Activated T-helper 17 cell treated with anti-CD3 and anti-CD28 coated beads, Interleukin-2, amount 50 U/mL, for 72 hours (primary cell): ENCODE data around the gene MARK3. TPM values are rescaled to one million over a fixed set of nuclear protein-coding genes. Genes with fewer than 3 reads are reported as not detected.
A peak's percentile ranks its signal among the peaks of the same experiment; 100 is the strongest.

Experiments used
- ATAC-seq: fragments of 150-1000 bp; cut with Tn5 transposase; replicated peaks from 2 replicates; pipeline ENCODE4 v1.10.0; 2021; ENCODE audit warnings: mild to moderate bottlenecking, moderate library complexity
- H3K27ac Mint-ChIP-seq: one replicate; pipeline ENCODE4 v1.8.0; 2022; ENCODE audit warnings: mixed read lengths
- H3K27me3 Mint-ChIP-seq: one replicate; pipeline ENCODE4 v1.8.0; 2022; ENCODE audit warnings: mixed read lengths
- H3K36me3 Mint-ChIP-seq: one replicate; pipeline ENCODE4 v1.8.0; 2022; ENCODE audit warnings: low read depth, mild to moderate bottlenecking, mixed read lengths
- H3K4me1 Mint-ChIP-seq: one replicate; pipeline ENCODE4 v1.8.0; 2022; ENCODE audit warnings: mixed read lengths
- H3K4me3 Mint-ChIP-seq: one replicate; pipeline ENCODE4 v1.8.0; 2022; ENCODE audit warnings: mild to moderate bottlenecking, mixed read lengths
- H3K9me3 Mint-ChIP-seq: one replicate; pipeline ENCODE4 v1.8.0; 2022; ENCODE audit warnings: mixed read lengths
- total RNA-seq, 2 donors: library from RNA; stranded (reverse); gene quantifications; one replicate each; pipeline ENCODE4 v1.2.3, GENCODE V29; 2022

Gene MARK3
- total RNA-seq, 2 donors from 2014 or later: 61.2 to 80.8 TPM

DNA sequence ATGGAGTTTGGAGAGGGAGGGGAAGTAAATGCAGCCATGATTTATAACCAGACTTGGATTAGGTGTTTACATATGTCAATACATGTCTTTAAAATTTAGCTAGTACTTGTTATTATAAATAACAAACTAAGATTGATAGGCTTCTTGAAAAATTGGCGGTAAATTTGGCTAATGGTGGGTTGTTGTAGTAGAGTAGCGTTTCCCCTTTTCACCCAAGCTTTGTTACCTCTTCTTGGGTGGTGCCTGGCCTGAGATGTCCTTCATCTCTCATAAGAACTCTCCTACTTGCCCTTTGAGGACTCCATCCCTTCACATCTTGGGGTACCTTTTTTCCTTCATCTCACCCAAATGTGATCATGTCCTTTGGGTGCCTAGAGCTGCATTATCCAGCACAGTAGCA is 11.2 kb downstream of the MARK3 start:
- Mint-ChIP-seq H3K27ac (peak overlapping the region; percentile 66), H3K9me3 (no peaks in the 10 kb centered on the region), H3K4me1 (peaks cover 48% of the 10 kb centered on the region), H3K4me3 (peak overlapping the region; percentile 46), H3K27me3 (no peaks in the 10 kb centered on the region), H3K36me3 (no peaks in the 10 kb centered on the region)
- no peak for ATAC-seq

- Mint-ChIP-seq H3K27me3 (no peaks in the 10 kb centered on the region), H3K27ac (peak overlapping the region; percentile 74)
Measured at GRCh38 chr14:103398427-103399195, 13.4 kb downstream of the MARK3 start.

GRCh38 chr14:103400537-103400936 is 15.3 kb downstream of the MARK3 start:
- peak overlapping the region; percentile 28 for H3K4me3 Mint-ChIP-seq
- H3K27ac Mint-ChIP-seq: peak overlapping the region; percentile 53
- peaks cover 9% of the 10 kb centered on the region for H3K36me3 Mint-ChIP-seq
- no peaks in the 10 kb centered on the region for H3K9me3 Mint-ChIP-seq
- H3K4me1 Mint-ChIP-seq: peaks cover 57% of the 10 kb centered on the region
- no peaks in the 10 kb centered on the region for H3K27me3 Mint-ChIP-seq
- ATAC-seq: no peak

More at GRCh38 chr14:103398427-103399195, 13.4 kb downstream of the MARK3 start:
- Mint-ChIP-seq H3K4me1 (peaks cover 61% of the 10 kb centered on the region), H3K36me3 (no peaks in the 10 kb centered on the region), H3K4me3 (no peak overlapping the region), H3K9me3 (no peaks in the 10 kb centered on the region)
- no peak for ATAC-seq

- Mint-ChIP-seq H3K4me3 (peak overlapping the region; percentile 53), H3K27ac (peak overlapping the region; percentile 72), H3K36me3 (peaks cover 15% of the 10 kb centered on the region), H3K4me1 (peaks cover 47% of the 10 kb centered on the region), H3K9me3 (no peaks in the 10 kb centered on the region), H3K27me3 (no peaks in the 10 kb centered on the region)
- peak; percentile 93 for ATAC-seq
Measured at GRCh38 chr14:103401223-103402214, 16.3 kb downstream of the MARK3 start.

- no peak for ATAC-seq
- Mint-ChIP-seq H3K4me1 (peaks cover 42% of the 10 kb centered on the region), H3K27me3 (no peaks in the 10 kb centered on the region), H3K36me3 (peaks cover 27% of the 10 kb centered on the region), H3K27ac (no peak overlapping the region), H3K4me3 (peak overlapping the region; percentile 53), H3K9me3 (no peaks in the 10 kb centered on the region)
Measured at GRCh38 chr14:103402695-103403094, 17.5 kb downstream of the MARK3 start.

GRCh38 chr14:103404032-103404918 is 19.1 kb downstream of the MARK3 start:
- Mint-ChIP-seq H3K36me3 (peaks cover 42% of the 10 kb centered on the region), H3K27me3 (no peaks in the 10 kb centered on the region), H3K4me3 (peak overlapping the region; percentile 59), H3K27ac (peak overlapping the region; percentile 48), H3K9me3 (no peaks in the 10 kb centered on the region), H3K4me1 (peaks cover 34% of the 10 kb centered on the region)
- no peak for ATAC-seq

- Mint-ChIP-seq H3K9me3 (no peaks in the 10 kb centered on the region), H3K36me3 (peaks cover 46% of the 10 kb centered on the region), H3K4me3 (no peak overlapping the region), H3K27ac (no peak overlapping the region), H3K4me1 (peaks cover 34% of the 10 kb centered on the region), H3K27me3 (no peaks in the 10 kb centered on the region)
- ATAC-seq: no peak
Measured at GRCh38 chr14:103404920-103405319, 19.7 kb downstream of the MARK3 start.

DNA sequence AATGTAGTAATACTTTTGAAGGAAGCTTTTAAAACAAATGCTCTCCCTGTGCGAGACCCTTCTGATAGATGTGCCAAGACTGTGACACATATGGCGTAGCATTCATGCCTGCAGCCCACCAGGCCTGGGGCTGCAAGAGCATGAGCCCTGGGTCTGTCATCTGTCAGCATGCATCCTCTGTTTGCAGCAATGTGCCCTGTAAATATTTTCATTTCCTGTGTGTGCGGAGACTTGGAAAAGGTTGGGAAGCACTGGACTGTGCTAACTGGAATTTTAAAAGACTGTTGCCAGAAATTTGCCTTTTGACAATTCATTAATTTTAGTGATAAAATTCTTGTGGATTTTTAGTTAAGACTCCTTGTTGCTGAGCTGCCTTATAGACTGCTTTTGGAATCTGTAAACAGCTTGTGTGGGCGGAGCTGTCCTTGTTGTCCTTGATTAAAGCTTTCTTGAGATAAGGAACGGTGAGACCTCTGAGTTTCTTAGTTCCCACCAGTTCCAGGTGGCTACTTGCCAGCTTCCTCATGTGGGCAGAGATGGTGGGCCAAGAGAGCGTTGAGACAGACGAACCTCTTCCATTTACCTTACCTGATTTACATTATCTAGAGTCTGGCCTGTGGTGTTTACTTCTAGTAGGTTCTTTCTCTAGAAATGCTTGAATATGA is 23.4 kb downstream of the MARK3 start:
- H3K27me3 Mint-ChIP-seq: no peaks in the 10 kb centered on the region
- ATAC-seq: no peak
- H3K4me3 Mint-ChIP-seq: no peak overlapping the region
- H3K9me3 Mint-ChIP-seq: no peaks in the 10 kb centered on the region
- peaks cover 80% of the 10 kb centered on the region for H3K36me3 Mint-ChIP-seq
- H3K27ac Mint-ChIP-seq: no peak overlapping the region
- H3K4me1 Mint-ChIP-seq: peaks cover 8% of the 10 kb centered on the region

- peak overlapping the region; percentile 30 for H3K4me3 Mint-ChIP-seq
- peaks cover 21% of the 10 kb centered on the region for H3K4me1 Mint-ChIP-seq
- H3K9me3 Mint-ChIP-seq: no peaks in the 10 kb centered on the region
- no peak for ATAC-seq
- H3K36me3 Mint-ChIP-seq: peaks cover 75% of the 10 kb centered on the region
- no peaks in the 10 kb centered on the region for H3K27me3 Mint-ChIP-seq
- H3K27ac Mint-ChIP-seq: peak overlapping the region; percentile 66
Measured at GRCh38 chr14:103416916-103417315, 31.7 kb downstream of the MARK3 start.

DNA sequence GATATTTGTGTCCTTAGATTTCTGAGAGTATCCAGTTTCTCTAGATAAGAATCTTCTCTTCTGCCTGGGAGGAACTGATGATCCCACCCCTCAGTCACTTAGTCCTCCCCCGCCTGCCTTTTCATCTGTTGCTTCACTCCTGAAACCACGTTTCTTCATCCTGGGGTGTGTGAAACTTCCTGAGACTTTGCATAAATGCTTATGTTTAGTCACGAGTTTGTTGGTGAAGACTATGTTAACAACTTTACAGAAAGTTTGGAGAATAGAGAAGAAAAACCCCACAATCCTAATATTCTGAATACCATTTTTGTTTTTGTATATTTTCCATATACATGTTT is 33.2 kb downstream of the MARK3 start:
- Mint-ChIP-seq H3K4me3 (peak overlapping the region; percentile 30), H3K9me3 (no peaks in the 10 kb centered on the region), H3K27ac (peak overlapping the region; percentile 66), H3K27me3 (no peaks in the 10 kb centered on the region), H3K36me3 (peaks cover 67% of the 10 kb centered on the region), H3K4me1 (peaks cover 21% of the 10 kb centered on the region)
- peak; percentile 74 for ATAC-seq

DNA sequence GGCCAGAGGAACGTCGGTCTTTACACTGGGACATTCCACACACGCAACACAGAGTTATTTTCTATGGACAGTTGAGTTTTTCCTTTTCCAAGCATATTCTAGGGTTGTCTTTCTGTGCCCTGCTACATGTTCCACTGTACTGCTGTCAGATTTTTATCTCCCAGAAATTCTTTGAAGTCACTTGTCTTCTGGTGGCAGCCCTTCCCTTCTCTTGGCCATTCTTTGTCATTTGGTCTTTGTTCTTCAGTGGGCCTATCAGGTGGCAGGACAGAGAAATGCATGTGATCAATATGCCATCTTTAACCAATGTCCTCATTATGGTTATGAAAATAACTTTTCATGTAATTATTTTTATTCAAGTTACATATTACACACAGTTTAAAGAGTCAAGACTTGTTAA is 36.3 kb downstream of the MARK3 start:
- ATAC-seq: no peak
- Mint-ChIP-seq H3K4me1 (peaks cover 34% of the 10 kb centered on the region), H3K27ac (no peak overlapping the region), H3K36me3 (peaks cover 59% of the 10 kb centered on the region), H3K4me3 (no peak overlapping the region), H3K27me3 (no peaks in the 10 kb centered on the region), H3K9me3 (no peaks in the 10 kb centered on the region)

DNA sequence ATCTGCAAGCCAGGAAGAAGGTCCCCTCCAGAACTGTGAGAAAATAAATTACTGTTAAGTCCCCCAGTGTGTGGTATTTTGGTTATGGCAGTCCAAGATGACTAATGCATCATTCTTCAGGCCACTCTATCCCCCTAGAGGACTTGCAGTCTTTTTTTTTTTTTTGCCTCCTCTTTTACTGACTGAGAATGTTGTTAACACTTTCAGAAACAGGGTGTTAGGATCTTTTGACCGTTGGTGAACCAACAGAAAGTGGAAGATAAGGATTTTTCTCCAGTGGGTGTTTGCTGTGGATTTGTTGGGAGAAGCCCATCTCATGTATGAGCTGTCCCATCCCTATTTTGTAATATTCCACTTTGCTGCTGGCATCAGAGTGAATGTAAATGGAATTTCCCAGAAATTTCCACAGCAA is 37.8 kb downstream of the MARK3 start:
- H3K27ac Mint-ChIP-seq: no peak overlapping the region
- no peaks in the 10 kb centered on the region for H3K9me3 Mint-ChIP-seq
- H3K4me3 Mint-ChIP-seq: no peak overlapping the region
- H3K27me3 Mint-ChIP-seq: no peaks in the 10 kb centered on the region
- ATAC-seq: no peak
- peaks cover 28% of the 10 kb centered on the region for H3K4me1 Mint-ChIP-seq
- H3K36me3 Mint-ChIP-seq: peaks cover 53% of the 10 kb centered on the region

- peak; percentile 84 for ATAC-seq
- Mint-ChIP-seq H3K36me3 (peaks cover 39% of the 10 kb centered on the region), H3K27me3 (no peaks in the 10 kb centered on the region), H3K9me3 (no peaks in the 10 kb centered on the region), H3K4me3 (peak overlapping the region; percentile 64), H3K27ac (peak overlapping the region; percentile 90), H3K4me1 (peaks cover 34% of the 10 kb centered on the region)
Measured at GRCh38 chr14:103427485-103428443, 42.5 kb downstream of the MARK3 start.
